Heart left ventricle (tissue), 13 donors: ENCODE results near the gene PIK3C2B.

Source experiments
- CTCF ChIP-seq, 12 donors: fragments of 200-600 bp; sonication (generic) in 4 of 12; IDR thresholded peaks; one replicate each; pipeline versions ENCODE4 v1.5.0 to v1.8.0; 2018 to 2022; ENCODE audit warnings: antibody characterized with exemption in 12 of 12, mild to moderate bottlenecking in 5 of 12
- POLR2A ChIP-seq, 2 donors: fragments of 450-650 bp; IDR thresholded peaks; one replicate each; pipeline ENCODE4 v1.6.1; 2017; ENCODE audit warnings: antibody characterized with exemption in 2 of 2, mild to moderate bottlenecking in 2 of 2, moderate library complexity in 2 of 2
- donor health status: ischemic (EF 13 %, LVEDD 7.1; RV severe dilation, severe dysfunction).
- donor health status: DM: no; HTN: yes; CAD: no.
- donor health status: DM: no; HTN: no; CAD: no.
- donor health status: ischemic (EF 25% LVEDD 6.9; RV normal size, moderate dysfunction).
- donor health status: ischemic (EF 25% LVEDD 5.7; RV mildly dilated, moderate dysfunction).
- donor health status: ischemic (EF 35%, LVEDD 5.7; RV mildly dilated, moderate dysfunction).
- donor health status: nonischemic (EF 11% LVEDD 7.7; RV severe dilation, severe dysfunction).
- donor health status: DM: yes; HTN: yes; CAD: no.
- donor health status: PGD.
- donor health status: ischemic (EF 29% LVEDD 5.4; RV normal size, mild dysfunction).
- donor health status: nonischemic (EF 23%, LVEDD 6.1; RV moderate dilation, normal function).

- TF ChIP-seq POLR2A (IDR thresholded peaks at IDR 0.05), result no peak
- no peak for TF ChIP-seq CTCF (IDR thresholded peaks at IDR 0.05)
Observed at GRCh38 chr1:204471687-204472086, 22.9 kb downstream of the PIK3C2B start.
